Left forelimb (tissue), 1 donor: Measurements from ENCODE around the gene STPG4.
"Not testable (repeated sequence)": the region's sequence is repeated elsewhere in the genome, so short reads cannot be mapped to it uniquely, and the experiment has no call there.

Experiments
- DNase-seq: peaks from one replicate; pipeline ENCODE4 v3.0.0-alpha.2; 2018; ENCODE audit warnings: low spot score

The STPG4 gene

DNA sequence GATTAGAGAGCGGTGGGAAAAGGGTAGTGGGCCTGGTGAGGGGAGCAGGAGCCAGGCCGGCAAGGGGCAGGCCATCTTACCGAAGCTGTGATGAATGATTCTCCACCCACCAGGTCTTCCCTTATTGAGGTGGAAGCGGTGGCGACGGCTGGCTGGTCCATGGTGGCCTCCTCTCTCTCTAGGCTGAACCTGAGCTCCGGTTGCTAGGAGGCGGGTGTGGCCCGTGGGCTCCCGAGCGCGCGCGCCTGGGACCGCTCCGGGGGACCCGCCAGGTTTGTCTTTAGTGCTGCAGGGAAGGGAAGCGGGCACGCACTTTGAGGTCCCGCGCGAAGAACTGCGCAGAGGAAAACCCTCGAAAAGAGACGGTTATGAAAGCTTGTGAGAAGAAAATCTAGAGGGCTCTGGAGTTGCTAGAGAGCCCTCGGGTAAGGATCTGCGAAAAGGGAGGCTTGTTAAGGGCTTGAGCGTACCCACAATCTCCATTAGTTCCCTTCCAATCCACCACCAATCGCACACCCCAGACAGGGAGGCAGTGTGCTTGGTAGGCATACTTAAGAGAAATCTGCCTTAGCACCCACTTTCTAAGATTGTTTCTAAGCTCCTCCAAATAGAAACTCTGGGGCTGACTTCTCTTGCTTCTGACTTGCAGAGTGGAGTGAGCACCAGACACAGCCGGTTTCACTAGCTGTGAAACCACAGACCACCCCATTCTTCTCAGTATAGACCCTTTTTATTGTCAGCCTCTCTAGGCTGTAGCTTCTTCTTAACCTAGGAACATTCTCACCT lies at the start of gene STPG4:
Gene STPG4 (minus strand): TSS at position 218 of the 786 bp plus-strand sequence. CDS start 57 bp downstream, at position 161.
- no peak for DNase-seq

GRCh38 chr2:47204691-47205090 lies 49.6 kb upstream of the STPG4 start:
- no peak for DNase-seq

DNA sequence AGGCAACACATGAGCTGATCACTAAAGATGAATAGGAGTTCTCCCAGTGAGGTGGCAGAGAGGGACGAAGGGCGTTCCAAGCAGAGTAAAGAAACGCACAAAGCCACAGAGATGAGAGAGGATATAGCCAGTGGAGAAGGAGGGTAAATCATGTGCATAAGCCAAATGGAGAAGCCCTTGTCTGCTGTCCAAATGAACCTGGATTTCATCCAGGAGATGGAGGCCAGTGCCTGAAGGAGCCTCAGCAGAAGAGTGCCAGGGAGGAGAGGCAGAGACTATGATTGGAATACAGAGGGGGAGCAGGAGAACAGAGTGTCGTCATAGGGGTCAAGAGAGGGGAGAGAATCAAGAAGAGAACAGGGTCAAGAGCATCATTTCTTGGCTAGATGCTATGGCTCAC lies 48.9 kb upstream of the STPG4 start:
- DNase-seq = no peak

GRCh38 chr2:47201224-47201623 lies 46.1 kb upstream of the STPG4 start:
- DNase-seq = no peak

DNA sequence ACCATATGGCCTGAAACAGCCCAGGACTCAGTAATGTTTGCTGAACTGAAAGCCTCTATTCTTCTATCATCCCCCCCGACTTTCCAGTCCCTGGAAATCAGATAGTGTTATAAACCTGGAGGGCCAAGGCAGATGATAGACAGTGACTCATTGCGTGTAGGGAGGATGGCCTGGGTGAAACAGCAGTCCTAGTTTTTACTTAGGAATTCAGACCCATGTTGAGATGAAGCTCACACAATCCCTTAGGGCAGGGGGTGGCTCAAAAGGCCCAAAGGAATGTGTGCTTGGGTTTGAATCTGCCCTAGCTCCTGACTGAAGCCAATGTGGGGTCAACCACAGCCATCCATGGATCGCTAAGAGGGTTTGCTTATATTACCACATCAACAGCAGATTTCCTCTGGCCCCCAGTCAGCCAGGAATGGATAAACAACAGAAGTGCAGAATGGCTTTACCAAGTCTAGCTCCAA lies 43.9 kb upstream of the STPG4 start:
- no peak for DNase-seq

GRCh38 chr2:47196499-47196898 lies 41.4 kb upstream of the STPG4 start:
- DNase-seq = no peak

DNA sequence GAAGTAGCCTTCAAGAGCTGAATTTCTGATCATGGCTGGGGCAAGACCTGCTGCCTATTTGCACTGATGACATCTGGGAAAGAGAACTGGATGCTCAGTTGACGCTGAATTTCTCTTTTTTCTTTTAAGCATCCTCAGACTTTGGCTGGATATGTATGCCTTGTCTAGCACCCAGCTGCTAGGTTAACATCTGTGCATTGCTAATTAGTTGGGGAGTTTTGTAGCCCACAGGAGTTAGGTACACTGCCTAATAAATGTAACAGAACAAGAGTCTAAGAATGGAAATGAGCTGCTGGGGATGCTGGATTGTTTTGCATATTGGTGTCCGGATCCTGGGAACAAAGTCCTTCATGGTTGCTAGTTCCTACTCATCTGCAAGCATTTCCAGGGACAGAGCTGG lies 40.9 kb upstream of the STPG4 start:
- no peak for DNase-seq

GRCh38 chr2:47195148-47195547 lies 40.0 kb upstream of the STPG4 start:
- no peak for DNase-seq

DNA sequence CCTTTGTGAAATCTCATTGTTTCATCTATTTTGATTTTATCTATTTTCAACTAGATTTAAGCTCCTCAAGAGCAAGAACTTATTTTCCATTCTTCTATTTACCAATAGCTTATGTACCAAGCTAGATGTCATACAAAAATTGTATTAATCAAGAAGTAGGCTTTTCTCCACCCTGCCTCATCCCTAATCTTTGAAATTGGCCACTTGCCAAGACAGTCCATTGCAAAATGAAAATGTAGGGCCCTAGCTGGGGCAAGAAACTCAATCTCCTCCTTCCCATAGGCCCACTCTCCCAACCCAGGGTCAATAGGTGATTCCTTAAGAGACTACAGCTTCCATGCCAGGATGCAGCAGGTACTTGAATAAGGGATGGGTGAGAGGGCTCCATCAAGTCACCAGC lies 39.3 kb upstream of the STPG4 start:
- DNase-seq = no peak

DNA sequence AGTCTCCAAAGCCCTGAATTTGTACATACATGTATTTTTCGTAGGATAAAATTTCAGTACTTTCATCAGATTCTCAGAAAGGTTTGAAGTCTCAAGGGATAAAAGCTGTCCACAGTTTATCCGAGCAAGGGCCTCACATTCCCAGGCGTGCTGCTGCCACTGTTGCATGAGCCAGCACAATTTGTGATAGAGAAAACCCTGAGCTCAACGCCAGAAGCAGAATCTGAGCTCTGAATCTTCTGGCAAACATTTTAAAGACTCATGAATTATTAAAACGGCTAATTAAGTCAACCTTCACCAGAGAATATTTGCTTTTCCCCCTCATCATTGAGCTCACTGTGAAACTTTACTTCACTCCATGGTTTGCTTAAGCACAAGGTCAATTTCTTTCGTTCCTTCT lies 38.5 kb upstream of the STPG4 start:
- DNase-seq = no peak

DNA sequence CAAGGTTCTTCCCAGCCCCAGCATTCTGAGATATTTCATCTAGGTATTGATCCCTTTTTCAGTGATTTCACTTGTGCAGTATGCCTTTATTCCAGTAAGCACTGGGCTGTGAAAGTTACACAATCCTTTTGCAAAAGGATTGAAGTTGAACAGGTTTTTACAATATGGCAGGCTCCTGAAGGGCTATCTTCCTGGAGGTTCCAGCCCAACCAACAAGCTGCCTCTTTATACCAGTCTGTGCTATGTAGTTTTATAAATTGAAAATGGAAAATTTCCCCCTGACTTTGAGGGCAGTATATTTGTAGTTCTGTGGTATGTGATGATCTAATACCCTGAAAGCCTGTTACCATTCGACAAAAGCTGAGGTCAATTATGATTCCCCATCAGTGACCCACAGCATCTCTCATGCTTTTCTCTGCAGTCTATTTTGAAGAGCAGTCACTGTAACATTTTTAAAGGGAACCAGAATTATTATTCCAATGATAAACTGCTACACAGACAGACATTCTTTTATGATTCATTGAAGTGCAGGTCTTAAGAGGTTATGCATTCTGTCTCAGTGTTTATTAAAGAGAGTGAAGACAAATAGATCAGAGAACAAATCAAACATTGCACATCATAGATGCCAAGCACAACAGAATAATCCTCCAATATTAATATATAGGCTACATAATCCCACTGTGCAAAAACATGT lies 35.2 kb upstream of the STPG4 start:
- no peak for DNase-seq

- DNase-seq = no peak
These were observed 34.5 kb upstream of the STPG4 start for GRCh38 chr2:47189635-47190034.

GRCh38 chr2:47187069-47187468 lies 32.0 kb upstream of the STPG4 start:
- no peak for DNase-seq

DNA sequence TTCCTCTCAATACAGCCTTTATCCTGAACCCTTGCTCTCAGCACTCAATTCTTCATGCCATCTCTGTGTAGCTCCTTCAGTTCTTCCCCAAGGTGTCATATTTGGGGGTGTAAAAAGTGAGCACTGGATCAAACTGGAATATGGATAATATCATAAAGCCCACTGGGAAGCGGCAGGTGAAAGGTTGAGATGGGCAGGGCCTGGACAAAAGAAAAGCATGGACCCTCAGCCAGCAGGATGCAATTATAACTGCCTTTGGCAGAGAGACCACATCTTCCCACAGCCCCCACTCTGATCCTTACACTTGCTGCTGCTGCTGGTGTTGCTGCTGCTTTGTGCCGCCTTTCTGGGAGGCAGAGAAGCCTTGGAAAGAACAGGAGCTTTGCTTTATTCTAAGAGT lies 31.2 kb upstream of the STPG4 start:
- no peak for DNase-seq

- not testable (repeated sequence) for DNase-seq
These were observed 30.0 kb upstream of the STPG4 start for GRCh38 chr2:47185098-47185497.

DNA sequence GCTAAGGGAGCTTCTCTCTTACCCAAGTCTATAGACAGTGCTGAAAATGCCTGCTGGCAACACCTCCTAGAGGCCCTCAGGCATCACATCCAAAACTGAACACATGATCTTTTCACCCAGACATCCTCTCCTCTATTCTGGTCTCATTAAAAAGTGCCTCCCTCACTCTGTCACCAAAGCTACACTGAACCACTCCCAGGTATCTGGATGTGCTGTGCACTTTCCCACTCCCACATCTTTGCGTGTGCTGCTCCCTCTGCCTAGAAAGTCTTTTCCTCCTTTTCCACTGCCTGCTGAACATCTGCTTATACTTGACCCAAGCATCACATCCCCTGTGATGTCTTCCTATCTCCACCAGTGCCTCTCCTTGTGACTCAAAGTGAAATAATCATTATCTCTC lies 26.1 kb upstream of the STPG4 start:
- no peak for DNase-seq

- no peak for DNase-seq
These were observed 25.4 kb upstream of the STPG4 start for GRCh38 chr2:47180531-47180930.

- DNase-seq = no peak
These were observed 24.3 kb upstream of the STPG4 start for GRCh38 chr2:47179388-47179787.

DNA sequence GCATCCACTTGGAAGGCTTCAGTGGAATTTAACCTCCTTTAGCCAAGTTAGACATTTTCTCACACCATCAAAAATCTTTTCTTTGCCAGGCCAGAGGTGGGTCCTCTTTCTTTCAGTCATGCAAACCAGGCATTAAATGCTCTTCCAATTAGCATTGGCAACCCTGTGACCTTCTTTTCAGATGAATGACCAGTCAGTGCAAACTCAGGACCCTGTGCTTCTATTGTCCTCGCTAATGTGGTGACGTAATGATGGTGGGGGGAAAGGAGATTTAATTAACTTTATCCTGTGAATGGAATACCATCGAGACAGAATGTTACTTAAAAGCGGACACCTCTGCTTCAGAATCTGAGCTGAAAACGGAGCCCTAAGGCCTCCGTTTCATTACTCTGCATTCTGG lies 23.2 kb upstream of the STPG4 start:
- DNase-seq = no peak

- no peak for DNase-seq
These were observed 22.0 kb upstream of the STPG4 start for GRCh38 chr2:47177043-47177565.

DNA sequence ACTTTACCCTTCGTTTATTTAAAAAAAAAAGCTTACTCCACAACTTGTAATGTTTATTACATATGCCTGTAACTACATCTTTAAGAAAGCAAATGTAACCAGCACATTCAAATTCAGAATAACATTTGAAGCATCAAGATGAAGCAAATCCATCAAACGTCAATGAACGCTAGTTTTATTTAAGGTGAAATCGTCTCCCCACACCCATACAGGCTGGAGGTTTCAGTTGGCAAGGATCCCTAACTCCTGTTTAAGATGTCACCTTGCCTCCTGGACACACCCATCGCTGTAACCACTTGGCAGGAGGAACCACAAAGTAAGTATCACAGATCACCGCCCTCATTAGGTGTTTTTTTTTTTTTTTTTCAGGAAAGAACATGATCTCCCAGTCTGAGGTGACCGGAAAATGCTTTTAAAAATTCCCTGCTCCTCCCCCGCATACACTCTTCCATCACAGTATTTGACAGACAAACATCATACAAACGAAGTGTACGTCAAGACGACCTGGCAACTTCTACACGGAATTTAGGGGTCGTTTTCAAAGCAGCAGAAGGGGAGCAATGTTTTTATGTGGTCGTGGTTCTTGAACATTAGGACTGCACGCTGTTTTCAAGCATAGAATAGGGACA lies 19.7 kb upstream of the STPG4 start:
- no peak for DNase-seq

DNA sequence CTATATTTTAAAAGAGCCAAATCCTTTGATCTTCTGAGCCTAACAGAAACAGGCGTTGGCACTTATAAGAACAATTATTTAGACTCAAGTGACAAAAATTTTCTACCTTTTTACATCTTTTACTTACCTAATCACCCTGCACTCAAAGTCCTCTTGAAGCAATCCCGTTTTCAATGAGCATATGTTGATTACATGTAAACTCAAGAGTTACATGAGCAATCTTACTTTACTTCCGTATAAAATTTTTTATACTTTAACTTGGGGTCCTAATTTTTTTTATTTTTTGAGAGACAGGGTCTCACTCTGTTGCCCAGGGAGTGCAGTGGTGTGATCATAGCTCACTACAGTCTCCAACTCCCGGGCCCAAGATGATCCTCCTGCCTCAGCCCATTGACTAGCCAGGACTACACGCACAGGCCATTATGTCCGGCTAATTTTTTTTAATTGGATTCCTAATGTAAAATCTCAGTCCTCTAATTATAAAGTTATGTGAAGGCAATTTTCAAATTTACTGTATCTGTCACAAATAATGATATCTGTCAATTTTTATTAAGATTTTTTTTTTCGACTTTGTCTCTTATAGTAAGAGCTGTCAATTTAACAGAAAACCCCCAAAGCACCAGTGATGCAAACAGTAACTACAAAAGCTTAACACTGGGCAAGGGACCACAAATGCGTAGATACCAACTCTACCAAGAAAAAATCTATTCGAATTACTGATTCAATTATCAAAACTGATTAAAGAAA lies 19.1 kb upstream of the STPG4 start:
- DNase-seq = no peak
